Measurements from ENCODE around the gene AREL1.

Gene AREL1

DNA sequence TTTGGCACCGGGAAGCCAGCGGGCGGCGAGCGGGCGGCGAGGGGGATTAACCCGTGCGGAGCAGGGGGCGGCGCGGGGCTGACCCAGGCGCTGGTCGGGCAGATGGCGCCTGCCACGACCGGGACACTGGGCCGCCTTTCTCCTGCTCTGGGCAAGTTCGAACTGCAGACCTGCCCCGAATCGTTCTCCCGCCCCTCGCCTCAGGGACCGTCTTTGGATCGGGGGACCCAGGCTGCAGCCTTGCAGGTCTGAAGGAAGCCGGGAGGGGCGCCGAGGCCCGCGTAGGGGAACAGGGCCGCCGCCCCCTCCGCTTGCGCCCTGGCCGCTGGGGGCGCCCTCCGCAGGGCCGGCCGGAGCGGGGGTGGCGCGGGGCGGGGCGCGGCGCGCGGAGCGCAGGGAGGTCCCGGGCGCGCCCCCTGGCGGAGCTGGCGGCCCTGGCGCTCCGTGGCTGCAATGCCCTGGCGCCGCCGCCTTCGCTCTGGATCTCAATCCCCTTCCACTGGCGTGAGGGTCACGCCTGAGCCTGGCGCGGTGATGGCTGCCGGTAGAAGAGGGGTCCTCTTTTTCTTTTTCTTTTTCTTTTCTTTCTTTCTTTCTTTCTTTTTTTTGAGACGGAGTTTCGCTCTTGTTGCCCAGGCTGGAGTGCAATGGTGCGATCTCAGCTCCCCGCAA lies 100.4 kb downstream of the AREL1 start:
- peak; percentile 63 for FAIRE-seq
- DNase-seq (ENCODE audit: insufficient read length, low spot score) = peak; percentile 71

- DNase-seq (ENCODE audit: insufficient read length, low spot score) (no peak), FAIRE-seq (no peak)
These were observed 101.1 kb downstream of the AREL1 start, which contains the start of gene LTBP2 for GRCh38 chr14:74611650-74612349. Gene LTBP2 (minus strand): TSS chr14:74612237. CDS start chr14:74611944, 293 bp downstream.
